Subcutaneous adipose tissue (tissue), 4 donors: ENCODE data around the gene LOXL1. TPM values are rescaled to one million over a fixed set of nuclear protein-coding genes. Genes with fewer than 3 reads are reported as not detected.

Experiments
- CTCF ChIP-seq: fragments of 450-650 bp; IDR thresholded peaks from one replicate; pipeline ENCODE4 v1.5.1; 2016; ENCODE audit warnings: low read depth, mild to moderate bottlenecking, control low read depth, antibody characterized with exemption, moderate library complexity
- total RNA-seq, 4 donors: library from RNA; depleted of rRNA; stranded (reverse); fragments of >200 nt; gene quantifications; one replicate each; pipeline ENCODE4 v1.1.0, GENCODE V29; 2016

The LOXL1 gene
- total RNA-seq, 4 donors from 2014 or later, result 4.2 to 9.2 (median 6.3) TPM

GRCh38 chr15:73939138-73939537, 12.9 kb downstream of the LOXL1 start:
- no peak for TF ChIP-seq CTCF

DNA sequence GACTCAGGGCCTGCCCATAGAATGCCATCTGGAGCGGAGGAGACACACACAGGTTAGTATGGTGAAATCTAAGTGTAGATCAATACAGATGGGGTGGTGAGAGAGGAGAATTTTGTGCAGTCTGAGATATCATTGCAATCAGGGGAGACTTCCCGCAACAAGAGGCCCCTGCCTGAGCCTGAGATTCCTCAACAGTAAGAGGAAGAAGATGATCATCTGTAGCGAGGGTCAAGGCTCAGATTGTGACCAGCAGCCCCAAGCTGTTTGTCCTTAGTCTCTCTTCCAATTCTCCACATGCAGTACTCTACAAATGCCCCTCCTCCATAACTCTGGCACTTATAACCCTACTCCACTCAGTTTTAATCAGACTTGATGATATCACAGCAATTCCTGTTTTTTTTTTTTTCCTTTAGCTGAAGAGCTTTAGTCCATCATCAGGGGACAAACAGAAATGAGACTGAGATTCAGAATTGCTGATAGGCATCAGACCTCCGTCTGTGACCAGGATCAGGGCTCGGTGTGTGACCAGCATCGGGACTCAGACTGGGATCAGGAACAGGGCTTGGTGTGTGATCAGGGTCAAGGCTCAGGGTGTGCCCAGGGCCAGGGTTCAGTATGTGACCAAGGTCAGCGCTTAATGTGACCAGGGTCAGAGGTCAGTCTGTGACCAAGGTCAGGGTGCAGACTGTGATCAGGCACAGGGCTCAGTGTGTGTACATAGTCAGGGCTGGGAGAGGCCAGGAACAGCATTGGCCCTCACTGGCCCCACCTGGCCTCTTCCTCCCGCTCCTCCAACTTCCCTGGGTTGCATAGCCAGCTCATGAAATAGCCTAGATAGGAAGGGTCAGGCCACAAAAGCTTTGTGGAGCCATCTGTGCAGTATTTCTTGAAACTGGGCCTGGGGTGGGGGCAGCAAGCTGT, 14.1 kb downstream of the LOXL1 start:
- TF ChIP-seq CTCF, result no peak

DNA sequence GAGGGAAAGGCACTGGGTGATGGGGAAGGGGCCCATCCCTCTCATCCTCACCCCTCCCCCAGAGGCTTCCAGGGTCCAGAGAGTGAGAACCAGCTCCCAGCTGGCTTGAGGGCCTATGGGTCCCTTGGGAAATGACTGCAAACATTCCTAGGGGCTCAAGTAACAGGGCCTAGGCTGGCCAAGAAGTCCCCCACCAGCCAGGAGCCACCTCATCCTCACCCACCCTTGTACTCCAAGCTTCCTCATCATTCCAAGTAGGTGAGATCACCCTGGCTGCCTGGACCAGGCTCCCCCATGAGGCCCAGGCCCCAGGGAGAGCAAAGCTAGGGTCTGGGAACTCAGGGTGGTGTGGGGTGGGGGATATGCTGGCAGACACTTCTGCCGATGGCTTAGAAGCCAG, 14.8 kb downstream of the LOXL1 start:
- TF ChIP-seq CTCF, result no peak

GRCh38 chr15:73941449-73941848, 15.2 kb downstream of the LOXL1 start:
- TF ChIP-seq CTCF, result no peak

DNA sequence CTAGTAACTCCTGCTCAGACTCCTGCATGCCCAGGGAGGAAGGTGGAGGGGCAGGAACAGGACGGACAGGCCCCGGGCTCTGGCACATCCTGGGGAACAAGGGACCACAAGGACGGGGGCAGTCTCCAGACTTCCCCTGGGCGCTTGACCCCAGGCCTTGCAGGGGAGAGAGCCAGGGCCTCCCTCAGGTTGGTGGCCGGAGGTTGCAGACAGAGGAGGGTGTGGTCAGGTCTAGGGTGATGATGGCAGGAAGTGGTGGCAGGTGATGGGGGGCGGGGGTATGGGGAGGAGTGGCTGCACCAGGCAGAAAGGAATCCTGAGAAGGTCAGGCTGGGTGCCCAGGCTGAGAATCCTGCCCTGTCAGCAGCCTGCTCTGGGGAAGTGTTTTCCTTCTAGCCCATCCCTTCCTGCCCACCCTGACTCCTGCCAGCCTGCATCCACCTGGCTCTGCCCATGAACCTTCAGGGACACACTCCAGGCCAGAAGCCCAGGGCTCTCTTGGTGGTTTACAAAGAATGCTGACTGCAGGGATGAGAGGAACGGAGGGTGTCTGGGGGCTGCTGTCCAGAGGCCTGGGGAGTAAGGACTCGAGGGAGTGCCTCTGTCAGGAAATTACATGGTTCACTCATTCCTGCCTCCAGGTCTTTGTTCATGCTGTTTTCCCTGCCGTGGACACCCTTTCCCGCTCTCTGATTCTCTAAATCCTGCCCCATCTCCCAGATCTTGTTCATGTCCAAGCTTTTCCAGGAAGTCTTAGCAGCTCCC, 15.8 kb downstream of the LOXL1 start:
- TF ChIP-seq CTCF, result no peak

- no peak for TF ChIP-seq CTCF
Measured at GRCh38 chr15:73942751-73943270, 16.5 kb downstream of the LOXL1 start.
